ENCODE measurements around the gene YBEY.

Gene YBEY

GRCh38 chr21:46295996-46296752 lies 10.0 kb downstream of the YBEY start:
- TF ChIP-seq OSR1 (CRISPR knock-in tag; IDR thresholded peaks at IDR 0.05) = no peak
- no peak for TF ChIP-seq POU6F1 (CRISPR knock-in tag; IDR thresholded peaks at IDR 0.05; ENCODE audit: borderline replicate concordance, low read depth)
- no peak for TF ChIP-seq TSHZ2 (CRISPR knock-in tag; IDR thresholded peaks at IDR 0.05)
- no peak for TF ChIP-seq PPARA (CRISPR knock-in tag; IDR thresholded peaks at IDR 0.05; ENCODE audit: borderline replicate concordance)
- TF ChIP-seq ZC3H10 (CRISPR knock-in tag; IDR thresholded peaks at IDR 0.05) = no peak
- TF ChIP-seq ZNF70 (CRISPR knock-in tag; IDR thresholded peaks at IDR 0.05) = no peak
- TF ChIP-seq ARNTL (CRISPR knock-in tag; IDR thresholded peaks at IDR 0.05; ENCODE audit: borderline replicate concordance, low read depth) = no peak
- no peak for TF ChIP-seq TCF4 (CRISPR knock-in tag; IDR thresholded peaks at IDR 0.05; ENCODE audit: borderline replicate concordance)
- ATAC-seq = no peak

GRCh38 chr21:46297338-46298271 lies 11.5 kb downstream of the YBEY start:
- no peak for TF ChIP-seq SNAI2 (CRISPR knock-in tag; IDR thresholded peaks at IDR 0.05)
- TF ChIP-seq TCF4 (CRISPR knock-in tag; IDR thresholded peaks at IDR 0.05; ENCODE audit: borderline replicate concordance) = no peak
- TF ChIP-seq GLIS3 (CRISPR knock-in tag; IDR thresholded peaks at IDR 0.05) = no peak
- TF ChIP-seq PPARA (CRISPR knock-in tag; IDR thresholded peaks at IDR 0.05; ENCODE audit: borderline replicate concordance) = no peak
- TF ChIP-seq OSR1 (CRISPR knock-in tag; IDR thresholded peaks at IDR 0.05) = no peak
- TF ChIP-seq ZFP3 (CRISPR knock-in tag; IDR thresholded peaks at IDR 0.05) = no peak
- TF ChIP-seq ZNF8 (CRISPR knock-in tag; IDR thresholded peaks at IDR 0.05) = no peak
- TF ChIP-seq ZNF70 (CRISPR knock-in tag; IDR thresholded peaks at IDR 0.05) = no peak
- no peak for TF ChIP-seq TSHZ2 (CRISPR knock-in tag; IDR thresholded peaks at IDR 0.05)
- no peak for ATAC-seq

- ATAC-seq = no peak
- no peak for TF ChIP-seq ISL1 (CRISPR knock-in tag; IDR thresholded peaks at IDR 0.05)
- no peak for TF ChIP-seq SNAI2 (CRISPR knock-in tag; IDR thresholded peaks at IDR 0.05)
- no peak for TF ChIP-seq ZNF565 (CRISPR knock-in tag; conservative IDR thresholded peaks at IDR 0.05; ENCODE audit: low read depth)
Measured at GRCh38 chr21:46299167-46299566, 13.0 kb downstream of the YBEY start.

- ATAC-seq = no peak
- TF ChIP-seq CSDC2 (CRISPR knock-in tag; IDR thresholded peaks at IDR 0.05) (no peak), ESRRG (CRISPR knock-in tag; IDR thresholded peaks at IDR 0.05) (no peak), RARB (CRISPR knock-in tag; IDR thresholded peaks at IDR 0.05) (no peak), TSHZ2 (CRISPR knock-in tag; IDR thresholded peaks at IDR 0.05) (no peak), CREB5 (CRISPR knock-in tag; IDR thresholded peaks at IDR 0.05; ENCODE audit: low read depth) (no peak), PATZ1 (CRISPR knock-in tag; IDR thresholded peaks at IDR 0.05; ENCODE audit: borderline replicate concordance) (no peak), ZFP30 (CRISPR knock-in tag; IDR thresholded peaks at IDR 0.05) (no peak), TOX (CRISPR knock-in tag; IDR thresholded peaks at IDR 0.05; ENCODE audit: borderline replicate concordance) (no peak), TCF4 (CRISPR knock-in tag; IDR thresholded peaks at IDR 0.05; ENCODE audit: borderline replicate concordance) (no peak)
Measured at GRCh38 chr21:46301759-46302158, 15.6 kb downstream of the YBEY start.

Data from SK-N-SH treated with all-trans-retinoic acid at 6 μM for 48 hours (cell line).